Stimulated activated CD8-positive, alpha-beta memory T cell treated with anti-CD3 and anti-CD28 coated beads, Interleukin-2, amount 100 ng/mL, for 1 hour (primary cell): Measurements from ENCODE around the gene PSENEN.

Source experiments
- DNase-seq, 2 donors: peaks; one replicate each; pipeline ENCODE4 v3.0.0-alpha.2; 2020; ENCODE audit warnings: low read depth in 2 of 2

Gene PSENEN

DNA sequence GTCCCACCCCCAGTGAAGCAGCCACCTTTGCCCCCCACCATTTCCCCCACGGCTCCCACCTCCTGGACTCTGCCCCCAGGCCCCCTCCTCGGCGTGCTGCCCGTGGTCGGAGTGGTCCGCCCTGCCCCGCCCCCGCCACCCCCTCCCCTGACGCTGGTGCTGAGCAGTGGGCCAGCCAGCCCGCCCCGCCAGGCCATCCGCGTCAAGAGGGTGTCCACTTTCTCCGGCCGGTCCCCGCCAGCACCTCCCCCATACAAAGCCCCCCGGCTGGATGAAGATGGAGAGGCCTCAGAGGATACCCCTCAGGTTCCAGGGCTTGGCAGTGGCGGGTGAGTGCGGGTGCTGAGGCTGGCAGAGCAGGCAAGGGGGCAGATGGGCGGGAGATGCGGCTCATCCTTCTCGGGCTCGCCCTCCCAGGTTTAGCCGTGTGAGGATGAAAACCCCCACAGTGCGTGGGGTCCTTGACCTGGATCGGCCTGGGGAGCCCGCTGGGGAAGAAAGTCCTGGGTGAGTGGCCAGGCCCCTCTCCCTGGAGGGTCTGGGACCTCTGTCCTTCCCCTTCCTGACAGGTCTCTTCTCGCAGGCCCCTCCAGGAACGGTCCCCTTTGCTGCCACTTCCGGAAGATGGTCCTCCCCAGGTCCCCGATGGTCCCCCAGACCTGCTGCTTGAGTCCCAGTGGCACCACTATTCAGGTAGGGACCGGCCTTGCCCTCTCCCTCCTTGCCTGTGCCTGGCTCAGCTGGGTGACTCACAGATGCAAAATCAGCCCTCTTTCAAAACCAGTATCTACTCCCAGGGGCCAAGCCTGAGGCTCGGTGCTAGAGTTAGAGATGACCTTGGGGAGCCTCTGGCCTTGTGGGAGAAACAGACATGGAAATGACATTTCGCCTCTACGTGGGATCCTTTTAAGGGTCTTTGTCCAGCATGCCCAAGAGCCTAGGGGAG, 12.0 kb upstream of the PSENEN start:
- DNase-seq: no peak

DNA sequence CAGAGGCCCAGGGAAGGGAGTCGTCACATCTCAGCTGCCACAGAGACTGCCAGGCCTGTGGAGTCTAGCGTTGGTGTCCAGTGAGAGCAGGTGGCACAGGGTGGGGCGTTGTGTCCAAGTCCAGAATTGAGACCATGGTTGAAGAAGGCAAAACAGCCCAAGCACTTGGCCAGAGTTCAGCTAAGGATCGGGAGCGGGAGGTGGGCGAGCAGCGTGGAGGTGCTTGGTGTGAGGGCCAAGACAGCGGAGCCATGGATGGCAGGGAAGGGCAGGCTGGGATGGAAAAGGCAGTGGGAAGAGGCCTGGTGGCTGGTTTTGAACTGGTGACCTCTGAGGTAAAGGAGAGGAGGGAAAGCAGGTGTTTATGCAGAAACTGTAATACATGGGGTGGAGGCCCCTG, 11.2 kb upstream of the PSENEN start:
- DNase-seq: no peak

DNA sequence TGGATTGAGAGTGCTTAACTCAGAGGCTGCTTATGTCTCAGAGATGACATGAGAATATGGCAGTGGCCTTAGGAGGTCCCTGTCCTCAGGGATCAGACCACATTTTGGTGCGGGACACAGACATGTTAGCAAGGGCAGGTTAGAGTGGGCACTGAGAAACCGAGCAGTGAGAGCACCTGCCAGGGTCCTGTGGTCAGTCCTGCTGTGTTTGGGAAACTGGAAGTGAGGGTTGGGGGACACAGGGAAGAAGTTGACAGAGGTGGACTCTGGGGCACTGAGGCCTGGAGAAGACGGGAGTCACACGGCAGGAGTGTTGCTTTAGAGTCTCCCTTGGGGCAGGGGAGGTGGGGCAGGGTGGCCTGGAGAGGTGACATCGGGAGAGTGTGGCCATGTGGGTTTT, 10.6 kb upstream of the PSENEN start:
- DNase-seq: no peak

DNA sequence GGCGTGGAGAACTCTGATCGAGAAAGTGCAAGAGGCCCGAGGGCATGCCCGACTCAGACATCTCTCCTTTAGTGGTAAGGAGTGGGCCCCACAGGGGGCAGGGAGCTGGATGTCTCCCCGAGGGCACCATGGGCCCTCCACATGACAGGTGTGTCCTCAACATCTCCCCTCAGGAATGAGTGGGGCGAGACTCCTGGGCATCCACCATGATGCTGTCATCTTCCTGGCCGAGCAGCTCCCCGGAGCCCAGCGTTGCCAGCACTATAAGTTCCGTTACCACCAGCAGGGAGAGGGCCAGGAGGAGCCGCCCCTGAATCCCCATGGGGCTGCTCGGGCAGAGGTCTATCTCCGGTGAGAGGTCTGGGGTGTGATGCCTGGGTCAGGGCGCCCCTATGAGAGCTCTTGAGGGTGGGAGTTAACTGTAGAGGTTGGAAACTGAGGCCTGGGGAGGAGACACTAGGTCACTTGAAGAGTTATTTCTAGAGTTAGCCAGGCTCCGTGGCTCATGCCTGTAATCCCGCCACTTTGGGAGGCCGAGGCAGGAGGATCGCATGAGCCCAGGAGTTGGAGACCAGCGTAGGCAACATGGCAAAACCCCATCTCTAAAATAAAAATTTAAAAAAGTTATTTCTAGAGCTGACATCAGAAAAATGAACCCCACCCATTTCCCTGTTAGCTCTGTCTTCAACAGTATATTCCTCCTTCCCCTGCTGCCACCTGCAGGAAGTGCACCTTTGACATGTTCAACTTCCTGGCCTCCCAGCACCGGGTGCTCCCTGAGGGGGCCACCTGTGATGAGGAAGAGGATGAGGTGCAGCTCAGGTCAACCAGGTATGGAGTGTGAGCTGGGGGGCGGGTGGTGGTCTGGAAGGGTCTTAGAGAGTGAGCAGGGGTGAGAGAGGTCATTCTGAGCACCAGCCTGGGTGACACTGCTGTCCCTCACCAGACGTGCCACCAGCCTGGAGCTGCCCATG, 8.3 kb upstream of the PSENEN start:
- no peak for DNase-seq

DNA sequence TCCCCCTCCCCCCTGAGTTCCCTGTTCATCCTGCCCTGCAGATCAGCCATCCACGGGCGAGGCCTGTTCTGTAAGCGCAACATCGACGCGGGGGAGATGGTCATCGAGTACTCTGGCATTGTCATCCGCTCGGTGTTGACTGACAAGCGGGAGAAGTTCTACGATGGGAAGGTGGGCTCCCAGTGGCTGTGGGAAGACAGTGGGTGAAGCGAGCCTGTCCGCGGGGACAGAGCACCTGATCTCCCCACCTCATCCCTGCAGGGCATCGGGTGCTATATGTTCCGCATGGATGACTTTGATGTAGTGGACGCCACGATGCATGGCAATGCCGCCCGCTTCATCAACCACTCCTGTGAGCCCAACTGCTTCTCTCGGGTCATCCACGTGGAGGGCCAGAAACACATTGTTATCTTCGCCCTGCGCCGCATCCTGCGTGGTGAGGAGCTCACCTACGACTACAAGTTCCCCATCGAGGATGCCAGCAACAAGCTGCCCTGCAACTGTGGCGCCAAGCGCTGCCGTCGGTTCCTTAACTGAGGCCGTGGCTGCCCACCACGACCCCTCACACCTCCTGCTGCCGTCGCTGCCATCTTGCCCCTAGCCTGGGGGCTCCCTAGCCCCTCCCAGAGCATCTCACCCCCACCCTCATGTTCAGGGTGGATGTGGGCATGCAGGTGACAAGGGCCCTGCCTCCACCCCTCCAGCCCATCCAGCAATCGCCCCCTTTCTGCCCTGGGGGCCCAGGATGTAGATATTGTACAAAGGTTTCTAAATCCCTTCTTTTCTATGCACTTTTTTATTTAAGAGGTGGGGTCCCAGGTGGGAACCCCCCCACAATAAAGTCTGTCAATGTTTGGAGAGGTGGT, 7.2 kb upstream of the PSENEN start:
- no peak for DNase-seq

DNA sequence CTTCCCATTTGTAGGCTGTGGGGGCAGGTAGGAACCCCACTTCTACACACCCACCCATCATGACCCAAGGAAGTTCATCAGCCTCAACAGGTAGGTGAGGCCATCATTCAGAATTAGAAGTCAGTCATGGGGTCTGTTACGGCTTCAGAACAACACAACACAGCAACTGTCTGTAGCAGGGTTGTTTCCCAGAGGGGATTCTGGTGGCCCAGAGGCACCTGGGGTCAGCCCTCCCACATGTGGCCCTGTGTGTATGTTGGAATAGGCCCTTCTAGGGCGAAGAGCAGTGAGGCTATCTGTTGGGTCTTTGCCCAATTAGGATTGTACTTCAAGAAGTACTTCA, 6.6 kb upstream of the PSENEN start:
- no peak for DNase-seq

DNA sequence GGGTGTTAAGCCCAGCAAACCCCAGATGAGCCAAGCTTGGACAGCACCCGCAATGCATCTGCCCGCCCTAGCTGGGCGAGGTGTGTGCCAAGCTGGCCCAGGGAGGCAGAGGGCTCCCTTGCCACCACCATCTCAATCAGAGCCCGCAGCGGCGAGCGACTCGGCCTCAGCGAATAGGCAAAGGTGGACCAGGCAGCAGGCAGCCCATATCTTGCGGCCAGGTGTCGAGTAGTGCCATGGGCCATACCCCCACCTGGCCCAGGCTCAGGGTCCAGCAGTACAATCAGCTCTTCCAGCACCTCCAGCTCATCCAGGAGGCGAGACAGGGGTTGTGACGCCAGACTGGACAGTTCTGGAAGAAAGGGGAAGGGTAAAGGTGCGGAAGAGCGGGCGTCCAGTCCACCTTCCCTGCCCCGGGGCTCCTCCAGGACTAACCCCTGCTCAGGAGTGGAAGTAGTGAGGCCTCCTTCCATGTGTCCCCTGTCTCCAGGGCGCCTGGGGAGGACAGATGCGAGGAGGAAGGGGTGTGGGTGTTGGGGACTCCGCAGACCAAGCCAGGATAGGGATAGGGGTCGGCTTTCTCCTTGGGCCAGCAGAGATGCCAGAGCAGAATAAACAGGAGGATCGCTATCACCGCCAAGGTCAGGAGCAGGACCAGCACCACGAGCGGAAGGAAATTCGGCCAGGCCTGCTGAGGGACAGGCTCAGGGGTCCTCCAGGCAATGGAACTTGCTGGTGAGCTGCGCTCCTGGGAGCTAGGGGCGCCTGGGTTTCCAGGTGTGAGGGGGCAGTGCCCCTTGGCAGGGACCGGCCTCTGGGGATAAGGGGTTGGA, 6.0 kb upstream of the PSENEN start:
- no peak for DNase-seq

DNA sequence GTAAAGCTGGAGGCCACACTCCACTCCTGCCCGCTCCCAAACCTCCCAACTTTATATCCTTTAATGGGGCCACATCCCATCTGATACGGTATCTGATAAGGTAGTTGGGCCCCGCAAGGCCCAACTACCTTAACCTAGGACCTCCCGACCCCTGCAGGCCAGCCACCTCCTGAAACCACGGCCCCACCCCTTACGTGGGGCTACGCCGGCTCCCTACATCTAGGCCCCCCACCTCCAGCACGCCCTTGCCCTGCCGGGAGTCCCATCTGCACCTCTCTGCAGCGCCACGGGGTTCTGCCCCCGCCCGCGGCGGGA, 5.4 kb upstream of the PSENEN start:
- no peak for DNase-seq

DNA sequence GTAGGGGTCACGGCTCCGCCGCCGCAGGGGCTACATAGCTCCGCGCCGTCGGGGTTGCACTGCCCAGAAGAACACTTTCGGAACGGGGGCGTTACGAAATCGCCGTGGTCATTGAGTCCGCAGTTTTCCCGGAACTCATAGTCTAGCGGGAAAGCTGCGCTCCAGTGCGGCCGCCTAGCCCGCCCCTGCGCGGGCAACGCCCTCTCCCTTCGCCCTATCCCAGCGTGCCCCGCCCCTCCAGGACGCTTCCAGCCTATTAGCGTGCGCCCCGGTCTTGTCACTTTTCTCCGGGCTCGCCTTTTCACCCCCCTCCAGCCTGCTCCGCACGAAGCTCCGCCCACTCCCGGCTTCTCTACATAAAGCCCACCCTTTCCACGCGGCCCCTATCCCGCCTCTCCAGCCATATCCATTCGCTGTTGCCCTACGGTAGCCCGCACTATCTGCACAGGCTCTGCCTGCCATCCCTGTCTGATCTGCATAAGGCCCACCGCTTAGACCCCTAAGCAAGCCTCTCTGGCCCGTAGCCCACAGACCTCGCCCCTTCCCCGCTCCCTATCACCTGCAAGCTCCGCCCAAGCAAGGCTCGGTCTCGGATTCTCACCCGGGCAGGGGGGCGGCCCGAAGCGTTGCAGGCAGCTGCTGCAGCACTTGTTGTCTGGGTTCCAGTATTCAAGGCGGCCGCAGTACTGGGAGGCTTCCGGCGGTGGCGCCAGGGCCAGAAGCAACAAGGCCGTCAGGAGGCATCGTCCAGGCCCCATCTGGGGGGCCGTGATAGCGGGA, 4.8 kb upstream of the PSENEN start:
- peak; percentile 86 to 94 for DNase-seq

DNA sequence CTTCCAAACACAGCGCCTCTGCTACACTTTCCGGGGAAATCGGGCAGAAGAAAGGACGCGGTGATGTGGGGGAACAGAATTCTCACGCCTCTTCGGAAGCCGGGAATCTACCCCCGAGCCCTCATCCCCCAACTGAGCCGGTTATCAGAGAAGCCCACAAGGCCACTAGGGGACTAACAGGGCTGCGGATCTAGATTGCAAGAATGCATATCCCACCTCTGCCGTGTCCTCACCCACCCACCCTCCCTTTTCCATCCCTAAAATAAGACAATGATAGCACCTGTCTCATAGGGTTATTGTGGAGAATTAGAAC, 4.3 kb upstream of the PSENEN start:
- no peak for DNase-seq

DNA sequence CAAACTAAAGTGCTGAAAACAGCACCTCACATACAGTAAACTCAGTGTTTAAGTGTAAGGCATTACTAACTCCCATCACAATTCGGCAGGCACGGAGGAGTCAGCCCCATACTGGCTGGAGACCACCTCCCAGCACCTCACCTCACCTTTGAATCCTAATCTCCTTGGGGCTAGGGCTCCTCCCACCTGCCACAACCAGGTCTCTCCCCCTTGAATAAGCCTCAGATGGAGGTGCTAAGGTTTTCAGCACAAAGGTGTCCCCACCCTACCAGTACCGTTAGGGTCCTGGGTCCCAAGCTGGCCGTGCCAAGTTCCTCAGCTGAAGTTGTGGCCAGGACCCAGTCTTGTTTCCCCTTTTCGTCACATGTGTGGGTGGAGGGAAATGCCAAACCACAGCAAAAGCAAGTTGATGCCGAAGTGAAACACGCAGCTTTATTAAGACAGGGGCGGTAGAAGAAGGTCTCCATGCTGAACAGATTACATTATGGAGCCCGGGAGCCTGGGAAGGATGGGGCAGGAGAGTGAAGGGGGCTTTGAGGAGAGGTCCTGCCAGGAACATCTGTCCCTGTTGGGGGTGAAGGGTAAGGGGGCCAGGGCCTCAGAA, 3.2 kb upstream of the PSENEN start, which contains the start of gene IGFLR1:
Gene IGFLR1 (minus strand): TSS at position 332 of the 604 bp plus-strand sequence. CDS start 1,272 bp downstream, outside the sequence.
- peak in 1 of 2 donors; percentile 43 for DNase-seq

DNA sequence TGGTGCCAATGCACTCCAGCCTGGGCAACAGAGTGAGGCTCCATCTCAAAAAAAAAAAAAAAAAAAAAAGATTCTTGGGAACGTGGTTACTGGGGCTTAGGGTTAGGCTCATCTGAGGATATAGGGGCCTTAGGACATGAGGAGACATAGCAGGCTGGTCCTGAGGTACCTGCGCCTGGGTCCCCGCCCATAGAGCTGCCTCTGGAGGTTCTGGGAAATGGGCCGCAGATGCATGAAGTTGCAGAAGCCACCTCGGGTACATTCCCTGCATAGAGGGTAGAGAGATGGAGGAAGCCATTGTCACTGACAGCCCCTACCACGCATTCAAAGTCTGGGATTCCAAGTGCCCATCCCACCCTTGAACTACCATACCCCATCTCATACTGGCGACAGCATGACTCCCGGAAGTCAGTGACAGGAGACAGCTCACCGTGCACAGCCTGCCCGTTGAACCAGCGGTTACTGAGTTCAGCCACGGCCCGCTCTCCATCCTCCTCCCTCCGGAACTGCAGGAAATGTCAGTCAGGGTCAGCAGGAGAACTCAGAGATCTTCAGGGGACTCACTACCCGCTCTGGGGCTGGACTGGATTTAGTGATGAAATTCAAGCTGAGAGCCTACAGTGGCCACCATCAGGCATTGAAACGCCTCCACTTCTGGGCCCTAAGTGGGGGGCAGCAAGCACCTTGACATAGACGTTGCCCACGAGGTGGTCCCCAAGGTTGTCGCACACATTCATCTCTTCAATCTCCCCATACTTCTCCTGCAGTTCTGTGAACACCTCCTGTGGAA, 1.6 kb upstream of the PSENEN start:
- DNase-seq: no peak

DNA sequence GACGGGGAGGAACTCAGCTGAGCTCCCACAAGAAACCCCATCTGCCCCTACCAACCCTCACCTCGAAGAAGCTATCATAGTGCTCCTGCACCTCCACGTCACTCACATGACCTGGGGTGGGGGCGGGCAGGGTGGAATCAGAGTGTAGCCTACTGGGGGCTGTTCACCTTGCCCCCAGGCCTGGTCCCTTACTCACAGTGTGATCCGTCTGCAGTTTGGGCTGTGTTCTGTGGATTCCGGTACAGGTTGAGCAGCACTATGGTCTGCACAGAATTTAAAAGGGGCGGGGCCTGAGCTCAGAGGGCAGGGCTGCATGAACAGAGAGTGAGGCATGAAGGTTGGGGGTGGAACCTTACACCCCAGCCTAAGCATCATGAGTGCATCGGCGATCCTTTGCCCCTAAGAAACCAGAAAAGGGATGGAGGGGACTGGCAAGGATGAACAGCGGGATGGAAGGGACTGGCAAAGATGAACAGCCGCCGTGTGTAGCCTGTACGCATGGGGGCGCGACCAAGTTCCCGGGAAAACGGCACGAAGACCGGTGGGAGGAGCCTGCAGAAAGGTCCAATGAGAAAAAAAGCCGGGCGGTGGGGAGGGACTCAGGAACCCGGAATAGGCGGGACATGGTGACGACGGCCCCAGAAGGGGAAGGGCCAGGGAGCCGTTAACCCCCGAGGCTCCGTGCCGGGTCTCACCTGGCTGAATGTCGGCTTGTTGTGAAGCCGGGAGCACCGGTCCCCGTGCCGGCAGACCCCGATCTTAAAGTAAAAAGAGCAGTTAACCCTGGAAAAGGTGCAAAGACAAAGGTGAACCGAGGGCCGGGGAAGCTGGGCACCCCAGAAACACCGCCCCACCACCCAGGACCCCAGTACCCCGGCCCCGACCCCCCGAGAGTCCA, 772 bp upstream of the PSENEN start:
- peak; percentile 79 to 87 for DNase-seq

DNA sequence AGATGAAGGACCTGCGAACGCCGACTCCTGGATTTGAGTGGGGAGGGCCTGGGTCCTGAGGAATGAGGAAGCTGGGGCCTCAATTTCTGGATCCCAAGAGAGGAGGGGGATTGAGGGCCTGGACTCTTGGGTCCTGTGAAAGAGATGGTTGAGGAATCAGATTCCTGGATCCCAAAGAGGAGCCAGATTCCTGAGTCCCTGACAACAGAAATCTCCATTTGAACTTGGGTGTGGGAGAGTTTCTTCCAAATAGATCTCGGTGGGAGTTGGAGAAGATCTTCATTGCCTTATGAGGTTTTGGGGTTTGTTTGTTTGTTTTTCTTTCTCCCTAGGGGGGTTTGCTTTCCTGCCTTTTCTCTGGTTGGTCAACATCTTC, 624 bp downstream of the PSENEN start:
- DNase-seq: no peak

DNA sequence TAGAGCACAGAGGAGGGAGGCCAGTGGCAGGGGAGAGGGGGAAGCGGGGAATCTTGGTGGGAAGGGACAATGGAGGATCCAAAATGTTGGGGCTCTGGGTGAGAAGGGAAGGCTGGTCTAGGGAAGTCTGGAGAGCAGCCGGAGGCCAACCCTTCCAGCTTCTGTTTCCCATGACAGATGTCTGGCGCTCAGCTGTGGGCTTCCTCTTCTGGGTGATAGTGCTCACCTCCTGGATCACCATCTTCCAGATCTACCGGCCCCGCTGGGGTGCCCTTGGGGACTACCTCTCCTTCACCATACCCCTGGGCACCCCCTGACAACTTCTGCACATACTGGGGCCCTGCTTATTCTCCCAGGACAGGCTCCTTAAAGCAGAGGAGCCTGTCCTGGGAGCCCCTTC, 1.1 kb downstream of the PSENEN start:
- no peak for DNase-seq

DNA sequence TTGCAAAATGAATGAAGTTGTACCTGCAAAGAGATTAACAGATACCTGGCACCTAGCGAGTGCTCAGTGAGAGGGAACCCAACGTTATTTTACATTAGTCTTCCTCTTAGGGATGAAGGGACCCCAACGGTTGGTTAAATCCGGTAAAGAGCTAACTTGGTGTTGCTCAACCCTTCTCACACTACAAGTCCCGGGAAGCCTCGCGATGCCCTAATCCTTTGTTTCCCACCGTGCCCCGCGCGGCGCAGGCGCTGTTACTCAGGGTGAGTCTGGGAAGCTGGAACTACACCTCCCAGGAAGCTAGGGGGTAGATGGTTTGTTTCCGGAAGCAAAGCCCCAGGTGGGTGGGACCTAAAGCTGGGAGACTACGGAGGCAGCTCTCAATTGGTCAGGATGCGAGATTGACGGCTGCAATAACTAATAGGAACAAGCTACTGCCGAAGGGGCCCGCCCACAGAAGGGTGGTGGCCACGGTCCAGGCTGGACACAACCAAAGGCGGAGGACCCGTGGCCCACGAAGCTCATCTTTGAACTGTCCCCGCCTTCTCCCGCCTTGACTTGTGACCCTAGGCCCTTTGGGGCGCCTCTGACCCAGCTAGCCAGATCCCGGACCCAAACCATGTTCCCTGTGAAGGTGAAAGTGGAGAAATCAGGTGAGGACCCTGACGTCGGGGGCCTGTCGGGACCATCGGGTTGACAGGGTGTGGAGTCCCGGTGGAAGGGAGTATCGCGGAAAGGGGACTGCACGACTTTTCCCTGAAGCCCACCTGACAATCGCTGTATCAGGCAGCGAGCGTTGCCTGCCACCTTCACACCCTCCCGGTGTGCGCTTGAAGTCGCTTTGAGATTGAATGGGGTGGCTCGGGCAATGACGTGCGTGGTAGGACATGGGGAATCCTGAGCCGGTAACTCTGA, 2.9 kb downstream of the PSENEN start, which contains the start of gene LIN37:
Gene LIN37 (plus strand): TSS at position 471 of the 915 bp plus-strand sequence. CDS start 149 bp downstream, at position 620.
- peak; percentile 90 to 97 for DNase-seq

DNA sequence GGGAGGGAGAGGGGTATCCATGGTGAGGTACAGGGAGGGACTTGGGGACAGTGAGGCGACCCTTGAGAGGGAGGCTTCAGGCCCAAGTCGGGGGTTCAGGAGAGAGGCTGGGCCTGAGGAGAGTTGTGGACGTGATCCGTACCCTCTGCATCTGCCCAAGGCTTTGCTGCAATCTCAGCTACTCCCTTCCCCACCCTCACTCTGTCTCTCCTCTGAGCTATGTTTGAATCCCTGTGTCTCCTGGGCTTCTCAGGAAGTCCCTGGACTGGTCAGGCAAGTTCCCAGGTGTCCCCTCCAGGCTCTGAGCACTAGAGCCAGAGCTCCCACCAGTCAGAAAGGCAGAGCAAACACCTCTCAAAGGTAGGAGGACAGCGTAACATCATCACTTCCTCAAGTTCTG, 4.7 kb downstream of the PSENEN start:
- no peak for DNase-seq
